WTC11 (cell line): ENCODE measurements around the gene SLC2A14. TPM values are rescaled to one million over a fixed set of nuclear protein-coding genes. Genes with fewer than 3 reads are reported as not detected.

Source experiments
- ATAC-seq: fragments of 200-7000 bp; cut with Tn5 transposase; 2 replicates; pipeline ENCODE4 v1.10.0; 2021; ENCODE audit warnings: mild to moderate bottlenecking, moderate library complexity
- CTCF ChIA-PET: fragments of 300-600 bp; sonication (Branson Sonifier 250); formaldehyde crosslinking; loops from one replicate; lab custom pipeline; 2021; ENCODE audit warnings: antibody characterized with exemption; lab: Charles Lee
- POLR2A ChIA-PET: fragments of 350-600 bp; sonication (Branson Sonifier 250); formaldehyde crosslinking; loops from one replicate; lab custom pipeline; 2021; ENCODE audit warnings: antibody characterized with exemption; lab: Charles Lee
- DNase-seq: peaks from one replicate; pipeline ENCODE4 v3.0.0; 2021; ENCODE audit warnings: low spot score
- H3K27ac Mint-ChIP-seq: 2 replicates; pipeline ENCODE4 v1.8.0; 2021; ENCODE audit warnings: mixed read lengths
- H3K27me3 Mint-ChIP-seq: 2 replicates; pipeline ENCODE4 v1.8.0; 2021; ENCODE audit warnings: low read depth, mild to moderate bottlenecking, moderate library complexity, mixed read lengths
- H3K36me3 Mint-ChIP-seq: 2 replicates; pipeline ENCODE4 v1.8.0; 2021; ENCODE audit warnings: mixed read lengths
- H3K4me1 Mint-ChIP-seq: 2 replicates; pipeline ENCODE4 v1.8.0; 2022; ENCODE audit warnings: mixed read lengths
- H3K4me3 Mint-ChIP-seq: 2 replicates; pipeline ENCODE4 v1.8.0; 2021; ENCODE audit warnings: mild to moderate bottlenecking, moderate library complexity, mixed read lengths
- H3K9me3 Mint-ChIP-seq: 2 replicates; pipeline ENCODE4 v1.8.0; 2021; ENCODE audit warnings: mixed read lengths
- AFF4 ChIP-seq: sonication (generic); formaldehyde crosslinking; IDR thresholded peaks from 2 replicates; pipeline ENCODE4 v1.8.1; 2023; ENCODE audit warnings: mild to moderate bottlenecking, missing genetic modification reagents, borderline replicate concordance
- E2F1 ChIP-seq: sonication (generic); formaldehyde crosslinking; IDR thresholded peaks from 2 replicates; pipeline ENCODE4 v1.8.0; 2022; ENCODE audit warnings: mild to moderate bottlenecking, missing genetic modification reagents
- ELF4 ChIP-seq: sonication (generic); formaldehyde crosslinking; IDR thresholded peaks from 2 replicates; pipeline ENCODE4 v1.8.1; 2022; ENCODE audit warnings: low read depth, mild to moderate bottlenecking, moderate library complexity, missing genetic modification reagents
- IRF2 ChIP-seq: sonication (generic); formaldehyde crosslinking; IDR thresholded peaks from 2 replicates; pipeline ENCODE4 v1.8.0; 2022; ENCODE audit warnings: low read depth, missing genetic modification reagents, borderline replicate concordance
- KAT7 ChIP-seq: sonication (generic); formaldehyde crosslinking; IDR thresholded peaks from 2 replicates; pipeline ENCODE4 v1.8.1; 2023; ENCODE audit warnings: missing genetic modification reagents, mild to moderate bottlenecking, borderline replicate concordance
- NFE2L1 ChIP-seq: sonication (generic); formaldehyde crosslinking; IDR thresholded peaks from 2 replicates; pipeline ENCODE4 v1.8.1; 2023; ENCODE audit warnings: missing genetic modification reagents
- NR3C1 ChIP-seq: sonication (generic); formaldehyde crosslinking; conservative IDR thresholded peaks from 2 replicates; pipeline ENCODE4 v1.8.1; 2023; ENCODE audit warnings: low read depth, mild to moderate bottlenecking, missing genetic modification reagents
- TEAD4 ChIP-seq: sonication (generic); formaldehyde crosslinking; IDR thresholded peaks from 2 replicates; pipeline ENCODE4 v1.8.0; 2022; ENCODE audit warnings: mild to moderate bottlenecking, missing genetic modification reagents
- TP53 ChIP-seq: sonication (generic); formaldehyde crosslinking; IDR thresholded peaks from 2 replicates; pipeline ENCODE4 v1.8.1; 2023; ENCODE audit warnings: mild to moderate bottlenecking, missing genetic modification reagents
- ZNF121 ChIP-seq: sonication (generic); formaldehyde crosslinking; IDR thresholded peaks from 2 replicates; pipeline ENCODE4 v1.8.0; 2023; ENCODE audit warnings: missing genetic modification reagents
- ZNF219 ChIP-seq: sonication (generic); formaldehyde crosslinking; IDR thresholded peaks from 2 replicates; pipeline ENCODE4 v1.8.0; 2023; ENCODE audit warnings: missing genetic modification reagents, mild to moderate bottlenecking, borderline replicate concordance
- ZNF263 ChIP-seq: sonication (generic); formaldehyde crosslinking; IDR thresholded peaks from 2 replicates; pipeline ENCODE4 v1.8.1; 2022; ENCODE audit warnings: low read depth, mild to moderate bottlenecking, moderate library complexity, missing genetic modification reagents
- ZNF317 ChIP-seq: sonication (generic); formaldehyde crosslinking; IDR thresholded peaks from 2 replicates; pipeline ENCODE4 v1.8.1; 2023; ENCODE audit warnings: low read depth, mild to moderate bottlenecking, moderate library complexity, missing genetic modification reagents, borderline replicate concordance
- ZNF416 ChIP-seq: fragments of 250-450 bp; sonication (Bioruptor Pico); IDR thresholded peaks from 2 replicates; pipeline ENCODE4 v1.9.0; 2021; ENCODE audit warnings: mild to moderate bottlenecking, inconsistent platforms
- total RNA-seq: library from RNA; stranded (reverse); gene quantifications from 3 replicates; pipeline ENCODE4 v1.2.3, GENCODE V29; 2021
- TF ChIP-seq, protein P1 (sequence below): fragments of 250-450 bp; sonication (Bioruptor Pico); conservative IDR thresholded peaks from 2 replicates; pipeline ENCODE4 v1.9.0; 2021; ENCODE audit warnings: mild to moderate bottlenecking
- TF ChIP-seq, protein P2 (sequence below): fragments of 250-450 bp; sonication (Bioruptor Pico); IDR thresholded peaks from 2 replicates; pipeline ENCODE4 v1.9.0; 2021; ENCODE audit warnings: moderate library complexity, mild to moderate bottlenecking, inconsistent platforms, borderline replicate concordance
- TF ChIP-seq, protein P3 (sequence below): sonication (generic); formaldehyde crosslinking; IDR thresholded peaks from 2 replicates; pipeline ENCODE4 v1.8.1; 2023; ENCODE audit warnings: mild to moderate bottlenecking, moderate library complexity, missing genetic modification reagents
- TF ChIP-seq, protein P4 (sequence below): sonication (generic); formaldehyde crosslinking; IDR thresholded peaks from 2 replicates; pipeline ENCODE4 v1.8.0; 2022; ENCODE audit warnings: mild to moderate bottlenecking, missing genetic modification reagents
- TF ChIP-seq, protein P5 (sequence below): sonication (generic); formaldehyde crosslinking; IDR thresholded peaks from 2 replicates; pipeline ENCODE4 v1.8.0; 2022; ENCODE audit warnings: missing genetic modification reagents

The SLC2A14 gene
- total RNA-seq, 1 experiment from 2014 or later, result 24.4 TPM

GRCh38 chr12:7781274-7781673, 91.4 kb downstream of the SLC2A14 start:
- ChIA-PET POLR2A (no interaction called here), CTCF (no interaction called here)
- peaks cover 5% of the 10 kb centered on the region; the same call in 1 of the 2 replicates for H3K9me3 Mint-ChIP-seq
- H3K27me3 Mint-ChIP-seq, result no peaks in the 10 kb centered on the region
- no peak for TF ChIP-seq ELF4
- TF ChIP-seq, protein P1, sequence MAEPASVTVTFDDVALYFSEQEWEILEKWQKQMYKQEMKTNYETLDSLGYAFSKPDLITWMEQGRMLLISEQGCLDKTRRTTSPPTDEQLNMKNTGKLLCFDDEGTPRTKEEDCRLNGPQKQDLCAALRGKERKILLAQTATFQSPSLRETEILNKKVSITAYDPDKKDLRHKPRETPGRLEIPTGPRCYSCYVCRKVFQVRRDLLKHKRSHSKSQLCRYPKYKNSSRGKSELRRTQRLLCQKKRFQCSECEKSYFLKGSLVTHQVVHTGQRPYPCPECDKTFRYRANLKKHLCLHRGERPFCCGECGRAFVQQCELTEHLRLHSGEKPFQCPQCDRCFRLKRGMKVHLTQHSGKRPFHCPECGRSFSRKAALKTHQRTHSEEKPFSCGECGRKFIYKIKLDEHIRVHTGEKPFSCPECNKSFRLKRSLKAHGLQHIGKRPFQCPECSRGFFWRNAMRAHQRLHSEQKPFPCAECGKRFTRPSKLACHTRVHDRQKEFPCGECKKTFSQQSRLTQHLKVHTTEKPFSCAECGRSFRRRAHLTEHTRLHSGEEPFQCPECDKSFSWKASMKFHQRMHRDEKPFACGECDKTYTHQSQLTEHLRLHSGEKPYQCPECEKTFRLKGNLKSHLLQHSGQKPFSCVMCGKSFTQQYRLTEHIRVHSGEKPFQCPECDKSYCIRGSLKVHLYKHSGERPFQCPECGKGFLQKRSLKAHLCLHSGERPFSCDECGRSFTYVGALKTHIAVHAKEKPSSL, result no peak
- TF ChIP-seq TEAD4 (CRISPR knock-in tag), result no peak
- TF ChIP-seq, protein P2, sequence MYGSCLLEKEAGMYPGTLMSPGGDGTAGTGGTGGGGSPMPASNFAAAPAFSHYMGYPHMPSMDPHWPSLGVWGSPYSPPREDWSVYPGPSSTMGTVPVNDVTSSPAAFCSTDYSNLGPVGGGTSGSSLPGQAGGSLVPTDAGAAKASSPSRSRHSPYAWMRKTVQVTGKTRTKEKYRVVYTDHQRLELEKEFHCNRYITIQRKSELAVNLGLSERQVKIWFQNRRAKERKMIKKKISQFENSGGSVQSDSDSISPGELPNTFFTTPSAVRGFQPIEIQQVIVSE, result no peak
- TF ChIP-seq TP53, result no peak
- TF ChIP-seq, protein P3, sequence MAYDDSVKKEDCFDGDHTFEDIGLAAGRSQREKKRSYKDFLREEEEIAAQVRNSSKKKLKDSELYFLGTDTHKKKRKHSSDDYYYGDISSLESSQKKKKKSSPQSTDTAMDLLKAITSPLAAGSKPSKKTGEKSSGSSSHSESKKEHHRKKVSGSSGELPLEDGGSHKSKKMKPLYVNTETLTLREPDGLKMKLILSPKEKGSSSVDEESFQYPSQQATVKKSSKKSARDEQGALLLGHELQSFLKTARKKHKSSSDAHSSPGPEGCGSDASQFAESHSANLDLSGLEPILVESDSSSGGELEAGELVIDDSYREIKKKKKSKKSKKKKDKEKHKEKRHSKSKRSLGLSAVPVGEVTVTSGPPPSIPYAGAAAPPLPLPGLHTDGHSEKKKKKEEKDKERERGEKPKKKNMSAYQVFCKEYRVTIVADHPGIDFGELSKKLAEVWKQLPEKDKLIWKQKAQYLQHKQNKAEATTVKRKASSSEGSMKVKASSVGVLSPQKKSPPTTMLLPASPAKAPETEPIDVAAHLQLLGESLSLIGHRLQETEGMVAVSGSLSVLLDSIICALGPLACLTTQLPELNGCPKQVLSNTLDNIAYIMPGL, result no peak
- TF ChIP-seq, protein P4, sequence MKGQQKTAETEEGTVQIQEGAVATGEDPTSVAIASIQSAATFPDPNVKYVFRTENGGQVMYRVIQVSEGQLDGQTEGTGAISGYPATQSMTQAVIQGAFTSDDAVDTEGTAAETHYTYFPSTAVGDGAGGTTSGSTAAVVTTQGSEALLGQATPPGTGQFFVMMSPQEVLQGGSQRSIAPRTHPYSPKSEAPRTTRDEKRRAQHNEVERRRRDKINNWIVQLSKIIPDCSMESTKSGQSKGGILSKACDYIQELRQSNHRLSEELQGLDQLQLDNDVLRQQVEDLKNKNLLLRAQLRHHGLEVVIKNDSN (CRISPR knock-in tag), result no peak
- TF ChIP-seq NFE2L1 (CRISPR knock-in tag), result no peak
- TF ChIP-seq NR3C1 (CRISPR knock-in tag), result no peak
- TF ChIP-seq E2F1 (CRISPR knock-in tag), result no peak
- TF ChIP-seq IRF2 (CRISPR knock-in tag), result no peak
- no peak for TF ChIP-seq ZNF263 (CRISPR knock-in tag)
- TF ChIP-seq ZNF219 (CRISPR knock-in tag), result no peak
- TF ChIP-seq, protein P5, sequence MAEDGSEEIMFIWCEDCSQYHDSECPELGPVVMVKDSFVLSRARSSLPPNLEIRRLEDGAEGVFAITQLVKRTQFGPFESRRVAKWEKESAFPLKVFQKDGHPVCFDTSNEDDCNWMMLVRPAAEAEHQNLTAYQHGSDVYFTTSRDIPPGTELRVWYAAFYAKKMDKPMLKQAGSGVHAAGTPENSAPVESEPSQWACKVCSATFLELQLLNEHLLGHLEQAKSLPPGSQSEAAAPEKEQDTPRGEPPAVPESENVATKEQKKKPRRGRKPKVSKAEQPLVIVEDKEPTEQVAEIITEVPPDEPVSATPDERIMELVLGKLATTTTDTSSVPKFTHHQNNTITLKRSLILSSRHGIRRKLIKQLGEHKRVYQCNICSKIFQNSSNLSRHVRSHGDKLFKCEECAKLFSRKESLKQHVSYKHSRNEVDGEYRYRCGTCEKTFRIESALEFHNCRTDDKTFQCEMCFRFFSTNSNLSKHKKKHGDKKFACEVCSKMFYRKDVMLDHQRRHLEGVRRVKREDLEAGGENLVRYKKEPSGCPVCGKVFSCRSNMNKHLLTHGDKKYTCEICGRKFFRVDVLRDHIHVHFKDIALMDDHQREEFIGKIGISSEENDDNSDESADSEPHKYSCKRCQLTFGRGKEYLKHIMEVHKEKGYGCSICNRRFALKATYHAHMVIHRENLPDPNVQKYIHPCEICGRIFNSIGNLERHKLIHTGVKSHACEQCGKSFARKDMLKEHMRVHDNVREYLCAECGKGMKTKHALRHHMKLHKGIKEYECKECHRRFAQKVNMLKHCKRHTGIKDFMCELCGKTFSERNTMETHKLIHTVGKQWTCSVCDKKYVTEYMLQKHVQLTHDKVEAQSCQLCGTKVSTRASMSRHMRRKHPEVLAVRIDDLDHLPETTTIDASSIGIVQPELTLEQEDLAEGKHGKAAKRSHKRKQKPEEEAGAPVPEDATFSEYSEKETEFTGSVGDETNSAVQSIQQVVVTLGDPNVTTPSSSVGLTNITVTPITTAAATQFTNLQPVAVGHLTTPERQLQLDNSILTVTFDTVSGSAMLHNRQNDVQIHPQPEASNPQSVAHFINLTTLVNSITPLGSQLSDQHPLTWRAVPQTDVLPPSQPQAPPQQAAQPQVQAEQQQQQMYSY (CRISPR knock-in tag), result no peak
- TF ChIP-seq KAT7, result no peak
- no peak for TF ChIP-seq ZNF121 (CRISPR knock-in tag)
- no peak for TF ChIP-seq ZNF317 (CRISPR knock-in tag)
- TF ChIP-seq ZNF416, result no peak
- TF ChIP-seq AFF4 (CRISPR knock-in tag), result no peak
- H3K4me3 Mint-ChIP-seq, result no peak overlapping the region
- no peaks in the 10 kb centered on the region for H3K36me3 Mint-ChIP-seq
- DNase-seq (no peak), ATAC-seq (no peak)
- H3K4me1 Mint-ChIP-seq, result peaks cover 22% of the 10 kb centered on the region
- no peak overlapping the region for H3K27ac Mint-ChIP-seq
